Nephron (organoid): ENCODE results near the gene HNF1A.

Experiments used
- H3K27ac Mint-ChIP-seq, 3 experiments: 2 replicates each; pipeline ENCODE4 v1.8.0; 2020; ENCODE audit warnings: mixed read lengths in 3 of 3, mild to moderate bottlenecking in 2 of 3, moderate library complexity in 1 of 3
- H3K27me3 Mint-ChIP-seq: 2 replicates; pipeline ENCODE4 v1.8.0; 2021; ENCODE audit warnings: low read depth, mild to moderate bottlenecking, moderate library complexity, mixed read lengths
- H3K36me3 Mint-ChIP-seq: 2 replicates; pipeline ENCODE4 v1.8.0; 2020; ENCODE audit warnings: low read depth, mixed read lengths
- H3K4me1 Mint-ChIP-seq: 2 replicates; pipeline ENCODE4 v1.8.0; 2020; ENCODE audit warnings: mixed read lengths
- H3K4me3 Mint-ChIP-seq, 3 experiments: 2 replicates each; pipeline ENCODE4 v1.8.0; 2020; ENCODE audit warnings: mild to moderate bottlenecking in 3 of 3, mixed read lengths in 3 of 3, moderate library complexity in 2 of 3
- H3K9me3 Mint-ChIP-seq: 2 replicates; pipeline ENCODE4 v1.8.0; 2020; ENCODE audit warnings: mixed read lengths
- CTCF ChIP-seq, 3 experiments: fragments of 200-600 bp; sonication (generic); IDR thresholded peaks; one replicate each; pipeline ENCODE4 v1.5.0; 2021; ENCODE audit warnings: antibody characterized with exemption in 3 of 3; ENCODE audit not compliant: unreplicated experiment in 3 of 3

Gene HNF1A

GRCh38 chr12:120972870-120973543 lies 5.3 kb upstream of the HNF1A start:
- Mint-ChIP-seq H3K27me3 (no peaks in the 10 kb centered on the region), H3K4me1 (no peaks in the 10 kb centered on the region), H3K9me3 (no peaks in the 10 kb centered on the region), H3K27ac (peak overlapping the region; percentile 45 to 96 (median 58)), H3K4me3 (peak overlapping the region in 1 of 3 experiments; percentile 62), H3K36me3 (peaks cover 12% of the 10 kb centered on the region)
- TF ChIP-seq CTCF (IDR thresholded peaks at IDR 0.05; ENCODE audit: unreplicated experiment in 3 of 3), result no peak

- Mint-ChIP-seq H3K27me3 (no peaks in the 10 kb centered on the region), H3K4me1 (no peaks in the 10 kb centered on the region), H3K4me3 (peak overlapping the region in 2 of 3 experiments; percentile 78 to 79), H3K36me3 (peaks cover 1% of the 10 kb centered on the region), H3K9me3 (no peaks in the 10 kb centered on the region), H3K27ac (peak overlapping the region; percentile 76 to 98 (median 88))
- no peak for TF ChIP-seq CTCF (IDR thresholded peaks at IDR 0.05; ENCODE audit: unreplicated experiment in 3 of 3)
Measured at GRCh38 chr12:120977531-120978295, 630 bp upstream of the HNF1A start.

GRCh38 chr12:120979220-120979861 lies 998 bp downstream of the HNF1A start:
- Mint-ChIP-seq H3K4me3 (peak overlapping the region; percentile 76 to 84 (median 84)), H3K36me3 (no peaks in the 10 kb centered on the region), H3K4me1 (peaks cover 5% of the 10 kb centered on the region), H3K9me3 (no peaks in the 10 kb centered on the region), H3K27me3 (no peaks in the 10 kb centered on the region), H3K27ac (peak overlapping the region; percentile 85 to 98 (median 90))
- no peak for TF ChIP-seq CTCF (IDR thresholded peaks at IDR 0.05; ENCODE audit: unreplicated experiment in 3 of 3)

GRCh38 chr12:120979862-120980696 lies 1.7 kb downstream of the HNF1A start:
- Mint-ChIP-seq H3K36me3 (no peaks in the 10 kb centered on the region), H3K27ac (peak overlapping the region; percentile 85 to 98 (median 90)), H3K27me3 (no peaks in the 10 kb centered on the region), H3K4me1 (peaks cover 6% of the 10 kb centered on the region), H3K9me3 (no peaks in the 10 kb centered on the region), H3K4me3 (peak overlapping the region; percentile 76 to 84 (median 84))
- no peak for TF ChIP-seq CTCF (IDR thresholded peaks at IDR 0.05; ENCODE audit: unreplicated experiment in 3 of 3)

- Mint-ChIP-seq H3K9me3 (no peaks in the 10 kb centered on the region), H3K36me3 (no peaks in the 10 kb centered on the region), H3K27me3 (no peaks in the 10 kb centered on the region), H3K4me3 (peak overlapping the region; percentile 56 to 84 (median 81)), H3K27ac (peak overlapping the region; percentile 84 to 98 (median 90)), H3K4me1 (peaks cover 6% of the 10 kb centered on the region)
- TF ChIP-seq CTCF (IDR thresholded peaks at IDR 0.05; ENCODE audit: unreplicated experiment in 3 of 3), result no peak
Measured at GRCh38 chr12:120980800-120981368, 2.5 kb downstream of the HNF1A start.
